Thoracic aorta (tissue), 2 donors: ENCODE measurements around the gene TGFB2. TPM values are rescaled to one million over a fixed set of nuclear protein-coding genes. Genes with fewer than 3 reads are reported as not detected.

Experiments used
- ATAC-seq: fragments of 150-250 bp; one replicate; pipeline ENCODE4 v1.8.0; 2017; ENCODE audit warnings: low read depth; ENCODE audit not compliant: insufficient number of reproducible peaks, low FRiP score
- DNase-seq: peaks from one replicate; pipeline ENCODE4 v3.0.0-alpha.2; 2020; ENCODE audit warnings: low spot score
- H3K27ac ChIP-seq, 2 donors: fragments of 200-600 bp; sonication (generic); 1 replicate in 1 of 2; 2 replicates in 1 of 2; pipeline ENCODE4 v1.5.1; 2016; ENCODE audit warnings: mild to moderate bottlenecking in 2 of 2, moderate library complexity in 2 of 2
- H3K27me3 ChIP-seq: fragments of 200-600 bp; sonication (generic); replicated peaks from 2 replicates; pipeline ENCODE4 v1.6.0; 2016; ENCODE audit warnings: mild to moderate bottlenecking; ENCODE audit not compliant: insufficient read depth
- H3K36me3 ChIP-seq: fragments of 200-600 bp; sonication (generic); one replicate; pipeline ENCODE4 v1.5.1; 2016
- H3K4me1 ChIP-seq, 2 donors: fragments of 200-600 bp; sonication (generic); 1 replicate in 1 of 2; 2 replicates in 1 of 2; pipeline versions ENCODE4 v1.5.1 to v1.6.0; 2016; ENCODE audit warnings: low read depth in 2 of 2, mild to moderate bottlenecking in 1 of 2; ENCODE audit not compliant: control insufficient read depth in 1 of 2
- H3K4me3 ChIP-seq: fragments of 200-600 bp; sonication (generic); 2 replicates; pipeline ENCODE4 v1.5.1; 2016; ENCODE audit warnings: mild to moderate bottlenecking
- H3K9me3 ChIP-seq: fragments of 200-600 bp; sonication (generic); 2 replicates; pipeline ENCODE4 v1.5.1; 2016
- CTCF ChIP-seq: fragments of 200-600 bp; sonication (generic); IDR thresholded peaks from one replicate; pipeline ENCODE4 v1.5.1; 2019; ENCODE audit warnings: antibody characterized with exemption
- total RNA-seq, 2 donors: library from RNA; depleted of rRNA; stranded (reverse); fragments of >200 nt; gene quantifications; one replicate each; pipeline versions ENCODE4 v1.1.0 to v1.2.3, GENCODE V29; 2016

The TGFB2 gene
- total RNA-seq, 2 donors from 2014 or later, result 9.1 to 9.2 TPM

DNA sequence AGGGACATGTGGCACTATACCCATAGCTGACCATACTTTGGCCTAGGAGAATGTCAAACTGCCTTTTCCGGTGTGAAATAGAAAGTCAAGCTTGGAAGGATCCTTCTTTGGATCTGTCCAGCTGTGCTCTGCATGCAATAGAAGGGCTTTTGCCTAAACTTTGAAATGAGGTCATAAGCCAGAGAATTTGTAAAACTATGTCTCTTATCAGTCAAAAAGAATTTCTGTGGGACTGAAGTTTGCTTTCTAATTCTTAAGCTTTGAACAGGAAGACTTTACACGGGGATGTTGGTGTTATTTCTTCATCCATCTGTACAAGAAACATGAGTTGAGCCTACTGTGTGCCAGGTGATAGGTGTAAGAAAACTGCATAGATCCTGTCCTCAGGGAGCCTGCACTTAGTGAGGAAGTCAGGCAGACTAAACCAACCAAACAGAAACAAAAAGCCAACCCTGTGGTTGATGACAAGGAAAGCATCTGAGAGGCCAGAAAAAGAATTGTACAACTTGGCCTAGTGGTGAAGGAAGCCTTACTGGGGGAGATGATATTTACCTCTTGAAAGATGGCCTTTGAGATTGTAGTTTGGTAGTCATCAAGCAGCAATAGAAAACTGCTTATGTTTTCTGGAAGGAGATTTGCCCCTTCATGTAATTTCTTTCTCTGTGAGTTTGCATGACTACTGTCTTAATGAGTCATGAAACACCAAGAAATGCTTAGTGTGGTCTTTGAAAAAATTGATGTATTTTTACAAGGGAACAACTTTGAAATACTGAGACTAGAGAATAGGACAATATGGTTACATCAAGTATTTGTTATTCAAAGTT is 24.8 kb downstream of the TGFB2 start:
- no peak for ATAC-seq
- H3K9me3 ChIP-seq, result no peaks in the 10 kb centered on the region
- peak overlapping the region; percentile 40 for H3K4me3 ChIP-seq
- peak overlapping the region; percentile 69 to 84 for H3K27ac ChIP-seq
- TF ChIP-seq CTCF, result no peak
- no peaks in the 10 kb centered on the region for H3K27me3 ChIP-seq
- no peaks in the 10 kb centered on the region for H3K36me3 ChIP-seq
- peaks cover 31 to 79% of the 10 kb centered on the region in 2 donors for H3K4me1 ChIP-seq
- DNase-seq, result no peak

GRCh38 chr1:218371927-218372672 is 27.0 kb downstream of the TGFB2 start:
- H3K4me1 ChIP-seq, result peaks cover 38 to 73% of the 10 kb centered on the region in 2 donors
- ATAC-seq (no peak), DNase-seq (no peak)
- no peaks in the 10 kb centered on the region for H3K36me3 ChIP-seq
- no peaks in the 10 kb centered on the region for H3K27me3 ChIP-seq
- H3K27ac ChIP-seq, result peak overlapping the region; percentile 49 to 84
- H3K9me3 ChIP-seq, result no peaks in the 10 kb centered on the region
- H3K4me3 ChIP-seq, result no peak overlapping the region
- no peak for TF ChIP-seq CTCF

GRCh38 chr1:218374401-218375353 is 29.5 kb downstream of the TGFB2 start:
- Histone ChIP-seq H3K36me3 (no peaks in the 10 kb centered on the region), H3K27ac (peak overlapping the region; percentile 36 to 39), H3K27me3 (no peaks in the 10 kb centered on the region), H3K4me1 (peaks cover 38 to 72% of the 10 kb centered on the region in 2 donors), H3K9me3 (no peaks in the 10 kb centered on the region), H3K4me3 (no peak overlapping the region)
- no peak for TF ChIP-seq CTCF
- DNase-seq (no peak), ATAC-seq (no peak)

DNA sequence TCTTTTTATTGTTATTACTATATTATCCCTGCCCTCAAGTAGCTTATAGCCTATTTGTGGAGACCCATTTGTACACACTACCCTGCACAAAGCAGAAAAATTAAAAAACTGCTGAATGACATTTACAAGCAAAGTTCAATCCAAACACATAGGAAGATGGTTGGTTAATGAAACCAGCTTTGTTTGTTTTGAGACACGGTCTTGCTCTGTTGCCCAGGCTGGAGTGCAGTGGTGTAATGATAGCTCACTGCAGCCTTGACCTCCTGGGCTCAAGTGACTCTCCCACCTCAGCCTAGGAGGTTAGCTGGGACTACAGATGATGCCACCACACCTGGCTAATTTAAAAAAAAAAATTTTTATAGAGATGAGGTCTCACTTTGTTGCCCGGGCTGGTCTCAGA is 31.6 kb downstream of the TGFB2 start:
- no peak for DNase-seq
- no peak for ATAC-seq
- Histone ChIP-seq H3K9me3 (no peaks in the 10 kb centered on the region), H3K27me3 (no peaks in the 10 kb centered on the region), H3K4me3 (no peak overlapping the region), H3K4me1 (peaks cover 34 to 66% of the 10 kb centered on the region in 2 donors), H3K36me3 (no peaks in the 10 kb centered on the region), H3K27ac (no peak overlapping the region)
- no peak for TF ChIP-seq CTCF
